Measurements from ENCODE around the gene CAP2. TPM values are rescaled to one million over a fixed set of nuclear protein-coding genes. Genes with fewer than 3 reads are reported as not detected.

Gene CAP2
- total and polyA plus RNA-seq, 2 experiments from 2014 or later = 4.8 to 22.5 TPM

GRCh38 chr6:17501982-17502704 is 108.7 kb downstream of the CAP2 start:
- H3K4me1 ChIP-seq (ENCODE audit: insufficient read depth) = peaks cover 7% of the 10 kb centered on the region; the same call in 1 of the 2 replicates
- no peaks in the 10 kb centered on the region for H3K79me2 ChIP-seq (ENCODE audit: insufficient read depth)
- H2AFZ ChIP-seq = no peak overlapping the region
- no peak for TF ChIP-seq EZH2phosphoT487 (IDR thresholded peaks at IDR 0.05; ENCODE audit: insufficient read depth, low read depth)
- no peak for TF ChIP-seq EZH2 (IDR thresholded peaks at IDR 0.05; ENCODE audit: insufficient read depth, poor library complexity, severe bottlenecking)
- no peaks in the 10 kb centered on the region for H3K9me3 ChIP-seq (ENCODE audit: low read depth)
- no peak for DNase-seq
- H4K20me1 ChIP-seq (ENCODE audit: insufficient read depth) = no peaks in the 10 kb centered on the region
- no peak overlapping the region for H3K4me3 ChIP-seq
- no peak overlapping the region for H3K27ac ChIP-seq
- H3K9me2 ChIP-seq (ENCODE audit: insufficient read depth) = no peaks in the 10 kb centered on the region
- H3K9ac ChIP-seq = no peak overlapping the region
- in situ Hi-C loops (cut with MboI) = no loop called here
- peaks cover 4% of the 10 kb centered on the region; the same call in 1 of the 2 replicates for H3F3A ChIP-seq (ENCODE audit: insufficient read depth)
- H3K4me2 ChIP-seq (ENCODE audit: unreplicated experiment) = no peak overlapping the region
- H3K27me3 ChIP-seq (replicated peaks; ENCODE audit: insufficient read depth) = no peaks in the 10 kb centered on the region
- H3K36me3 ChIP-seq (ENCODE audit: low read depth) = no peaks in the 10 kb centered on the region
- 72 to 85% methylated on average over 3 of the region's 3 CpGs for WGBS, 2 experiments (ENCODE audit: low coverage in 1 of 2, low lambda C conversion rate in 2 of 2, missing lambda C conversion rate in 2 of 2)

- no peak overlapping the region for H3K9ac ChIP-seq
- no peak overlapping the region for H3K27ac ChIP-seq
- H3K9me2 ChIP-seq (ENCODE audit: insufficient read depth) = no peaks in the 10 kb centered on the region
- H3K4me3 ChIP-seq = no peak overlapping the region
- no peak for DNase-seq
- 95 to 96% methylated on average over 7 of the region's 7 CpGs for WGBS, 2 experiments (ENCODE audit: low coverage in 1 of 2, low lambda C conversion rate in 2 of 2, missing lambda C conversion rate in 2 of 2)
- H3K4me2 ChIP-seq (ENCODE audit: unreplicated experiment) = no peak overlapping the region
- H2AFZ ChIP-seq = no peak overlapping the region
- peaks cover 4% of the 10 kb centered on the region; the same call in 1 of the 2 replicates for H3F3A ChIP-seq (ENCODE audit: insufficient read depth)
- H3K79me2 ChIP-seq (ENCODE audit: insufficient read depth) = no peaks in the 10 kb centered on the region
- H3K4me1 ChIP-seq (ENCODE audit: insufficient read depth) = peaks cover 7% of the 10 kb centered on the region; the same call in 1 of the 2 replicates
- in situ Hi-C loops (cut with MboI) = no loop called here
- TF ChIP-seq EZH2 (IDR thresholded peaks at IDR 0.05; ENCODE audit: insufficient read depth, poor library complexity, severe bottlenecking) (no peak), EZH2phosphoT487 (IDR thresholded peaks at IDR 0.05; ENCODE audit: insufficient read depth, low read depth) (no peak)
- H3K27me3 ChIP-seq (replicated peaks; ENCODE audit: insufficient read depth) = no peaks in the 10 kb centered on the region
- H3K36me3 ChIP-seq (ENCODE audit: low read depth) = no peaks in the 10 kb centered on the region
- H4K20me1 ChIP-seq (ENCODE audit: insufficient read depth) = no peaks in the 10 kb centered on the region
- no peaks in the 10 kb centered on the region for H3K9me3 ChIP-seq (ENCODE audit: low read depth)
Measured at GRCh38 chr6:17503051-17503450, 109.7 kb downstream of the CAP2 start.

GRCh38 chr6:17504005-17504404 is 110.6 kb downstream of the CAP2 start:
- no peaks in the 10 kb centered on the region for H3K9me3 ChIP-seq (ENCODE audit: low read depth)
- in situ Hi-C loops (cut with MboI) = no loop called here
- TF ChIP-seq EZH2phosphoT487 (IDR thresholded peaks at IDR 0.05; ENCODE audit: insufficient read depth, low read depth) (no peak), EZH2 (IDR thresholded peaks at IDR 0.05; ENCODE audit: insufficient read depth, poor library complexity, severe bottlenecking) (no peak)
- H4K20me1 ChIP-seq (ENCODE audit: insufficient read depth) = no peaks in the 10 kb centered on the region
- H3K27ac ChIP-seq = no peak overlapping the region
- no peak overlapping the region for H2AFZ ChIP-seq
- no peak for DNase-seq
- H3F3A ChIP-seq (ENCODE audit: insufficient read depth) = peaks cover 4% of the 10 kb centered on the region; the same call in 1 of the 2 replicates
- H3K79me2 ChIP-seq (ENCODE audit: insufficient read depth) = no peaks in the 10 kb centered on the region
- 86 to 92% methylated on average over 1 of the region's 1 CpG for WGBS, 2 experiments (ENCODE audit: low coverage in 1 of 2, low lambda C conversion rate in 2 of 2, missing lambda C conversion rate in 2 of 2)
- no peak overlapping the region for H3K4me3 ChIP-seq
- H3K4me2 ChIP-seq (ENCODE audit: unreplicated experiment) = no peak overlapping the region
- peaks cover 7% of the 10 kb centered on the region; the same call in 1 of the 2 replicates for H3K4me1 ChIP-seq (ENCODE audit: insufficient read depth)
- H3K36me3 ChIP-seq (ENCODE audit: low read depth) = no peaks in the 10 kb centered on the region
- H3K27me3 ChIP-seq (replicated peaks; ENCODE audit: insufficient read depth) = no peaks in the 10 kb centered on the region
- H3K9ac ChIP-seq = no peak overlapping the region
- no peaks in the 10 kb centered on the region for H3K9me2 ChIP-seq (ENCODE audit: insufficient read depth)

GRCh38 chr6:17505062-17505476 is 111.7 kb downstream of the CAP2 start:
- in situ Hi-C loops (cut with MboI) = no loop called here
- Histone ChIP-seq H3K79me2 (ENCODE audit: insufficient read depth) (no peaks in the 10 kb centered on the region), H3K9ac (no peak overlapping the region), H3F3A (ENCODE audit: insufficient read depth) (peaks cover 4% of the 10 kb centered on the region; the same call in 1 of the 2 replicates), H3K4me3 (no peak overlapping the region), H3K27ac (no peak overlapping the region), H2AFZ (peak overlapping the region; percentile 69), H4K20me1 (ENCODE audit: insufficient read depth) (no peaks in the 10 kb centered on the region), H3K36me3 (ENCODE audit: low read depth) (no peaks in the 10 kb centered on the region), H3K27me3 (replicated peaks; ENCODE audit: insufficient read depth) (no peaks in the 10 kb centered on the region), H3K4me2 (ENCODE audit: unreplicated experiment) (peak overlapping the region; percentile 21), H3K9me3 (ENCODE audit: low read depth) (no peaks in the 10 kb centered on the region), H3K9me2 (ENCODE audit: insufficient read depth) (no peaks in the 10 kb centered on the region), H3K4me1 (ENCODE audit: insufficient read depth) (peaks cover 7% of the 10 kb centered on the region; the same call in 1 of the 2 replicates)
- DNase-seq = peak; percentile 51
- TF ChIP-seq EZH2 (IDR thresholded peaks at IDR 0.05; ENCODE audit: insufficient read depth, poor library complexity, severe bottlenecking) = no peak
- TF ChIP-seq EZH2phosphoT487 (IDR thresholded peaks at IDR 0.05; ENCODE audit: insufficient read depth, low read depth) = no peak
- WGBS, 2 experiments (ENCODE audit: low coverage in 1 of 2, low lambda C conversion rate in 2 of 2, missing lambda C conversion rate in 2 of 2) = 30 to 34% methylated on average over 5 of the region's 5 CpGs

All from GM23248 (cell line).